Measurements from ENCODE around the gene C6orf52.

The C6orf52 gene

DNA sequence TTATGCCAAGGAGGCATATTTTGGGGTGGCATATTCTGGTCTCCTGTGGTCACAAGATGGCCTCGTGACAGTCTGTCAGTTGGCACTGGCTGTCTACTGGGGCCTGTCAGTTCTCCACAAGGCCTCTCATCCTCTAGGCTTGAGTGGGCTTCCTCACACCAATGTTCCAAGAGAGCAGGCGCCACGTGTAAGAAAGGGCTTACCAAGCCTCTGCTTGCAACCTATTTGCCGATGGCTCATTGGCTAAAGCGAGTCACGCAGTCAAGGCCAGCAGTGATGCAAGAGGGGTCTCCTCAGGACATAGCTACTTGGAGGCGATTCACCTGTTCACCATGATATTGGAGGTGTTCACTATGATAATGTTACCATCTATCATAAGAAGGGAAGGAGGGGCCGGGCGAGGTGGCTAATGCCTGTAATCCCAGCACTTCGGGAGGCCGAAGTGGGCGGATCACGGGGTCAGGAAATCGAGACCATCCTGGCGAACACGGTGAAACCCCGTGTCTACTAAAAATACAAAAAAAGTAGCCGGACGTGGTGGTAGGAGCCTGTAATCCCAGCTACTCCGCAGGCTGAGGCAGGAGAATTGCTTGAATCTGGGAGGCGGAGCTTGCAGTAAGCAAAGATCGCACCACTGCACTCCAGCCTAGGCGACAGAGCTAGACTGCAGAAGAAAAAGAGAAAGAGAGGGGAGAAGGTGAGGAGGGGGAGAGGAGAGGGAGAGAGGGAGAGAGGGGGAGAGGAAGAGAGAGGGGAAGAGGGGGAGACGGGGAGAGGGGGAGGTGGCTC, 35.3 kb downstream of the C6orf52 start:
- Histone ChIP-seq H3K36me3 (replicated peaks) (no peaks in the 10 kb centered on the region), H3K9me3 (no peaks in the 10 kb centered on the region), H3K27me3 (ENCODE audit: low read depth) (no peaks in the 10 kb centered on the region), H3K4me1 (peaks cover 8% of the 10 kb centered on the region), H3K4me3 (peak overlapping the region; percentile 43)
- peak in 1 of 2 experiments; percentile 56 for DNase-seq (ENCODE audit: low spot score in 2 of 2)
- in situ Hi-C loops (cut with MboI; ENCODE audit: low sequenced_read_pairs) = no loop called here

DNA sequence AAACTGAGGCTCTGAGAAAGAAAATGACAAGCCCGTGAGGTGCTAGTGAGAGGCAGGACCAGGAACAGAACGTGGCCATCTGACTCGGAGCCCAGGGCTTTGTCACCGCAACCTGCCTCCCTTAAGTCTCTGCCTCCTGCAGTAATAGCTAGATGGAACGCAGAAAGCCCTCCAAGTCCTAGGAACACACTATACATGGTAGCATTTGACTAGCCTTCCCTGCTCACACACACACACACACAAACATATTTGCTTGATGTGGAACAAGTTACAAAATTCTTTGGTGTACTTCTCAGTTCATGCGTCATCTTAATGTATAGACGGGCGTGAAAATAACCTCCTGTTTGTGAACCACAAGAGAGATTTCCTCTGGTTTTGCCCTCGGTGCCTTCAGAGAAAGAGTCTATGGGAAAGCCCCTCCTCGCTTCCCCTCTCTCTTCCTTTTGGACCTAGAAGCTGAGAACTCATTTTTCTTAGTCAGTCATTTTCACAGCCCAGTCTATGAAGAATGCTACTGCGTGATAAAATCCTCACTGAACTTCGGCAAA, 38.8 kb downstream of the C6orf52 start:
- peaks cover 8% of the 10 kb centered on the region for H3K4me1 ChIP-seq
- H3K4me3 ChIP-seq = no peak overlapping the region
- no peaks in the 10 kb centered on the region for H3K36me3 ChIP-seq (replicated peaks)
- no peaks in the 10 kb centered on the region; the same call in 1 of the 2 replicates for H3K27me3 ChIP-seq (ENCODE audit: low read depth)
- H3K9me3 ChIP-seq = no peaks in the 10 kb centered on the region
- DNase-seq (ENCODE audit: low spot score in 2 of 2) = no peak
- in situ Hi-C loops (cut with MboI; ENCODE audit: low sequenced_read_pairs) = no loop called here

- Histone ChIP-seq H3K27me3 (ENCODE audit: low read depth) (peaks cover 7% of the 10 kb centered on the region), H3K9me3 (no peaks in the 10 kb centered on the region), H3K4me1 (peaks cover 5% of the 10 kb centered on the region; the same call in 1 of the 2 replicates), H3K36me3 (replicated peaks) (no peaks in the 10 kb centered on the region), H3K4me3 (no peak overlapping the region)
- in situ Hi-C loops (cut with MboI; ENCODE audit: low sequenced_read_pairs) = no loop called here
- no peak for DNase-seq (ENCODE audit: low spot score in 2 of 2)
These were observed 50.2 kb downstream of the C6orf52 start for GRCh38 chr6:10644225-10644624.

DNA sequence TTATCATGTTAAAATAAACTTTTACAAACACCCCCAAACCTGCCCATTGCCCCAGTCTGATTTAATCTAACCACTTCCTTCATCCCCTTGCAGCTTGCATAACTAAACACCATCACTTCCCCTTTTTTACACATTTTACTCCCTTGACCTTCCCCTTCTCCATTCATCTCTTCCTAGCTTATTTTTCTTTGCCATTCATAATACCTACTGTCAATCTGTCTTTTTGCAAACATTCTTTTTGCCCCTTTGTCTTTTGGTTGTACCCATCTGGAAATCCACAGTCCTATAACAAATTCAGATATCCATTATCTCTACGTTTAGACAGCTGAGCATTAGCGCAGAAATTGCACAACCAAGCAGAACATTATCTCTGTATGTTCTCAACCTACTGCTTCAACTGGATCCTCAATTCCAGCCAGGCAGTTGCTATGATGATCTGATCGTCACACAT, 51.2 kb downstream of the C6orf52 start:
- no peaks in the 10 kb centered on the region for H3K9me3 ChIP-seq
- in situ Hi-C loops (cut with MboI; ENCODE audit: low sequenced_read_pairs) = no loop called here
- no peak overlapping the region for H3K4me3 ChIP-seq
- DNase-seq (ENCODE audit: low spot score in 2 of 2) = no peak
- peaks cover 7% of the 10 kb centered on the region for H3K27me3 ChIP-seq (ENCODE audit: low read depth)
- H3K36me3 ChIP-seq (replicated peaks) = no peaks in the 10 kb centered on the region
- peaks cover 5% of the 10 kb centered on the region; the same call in 1 of the 2 replicates for H3K4me1 ChIP-seq

DNA sequence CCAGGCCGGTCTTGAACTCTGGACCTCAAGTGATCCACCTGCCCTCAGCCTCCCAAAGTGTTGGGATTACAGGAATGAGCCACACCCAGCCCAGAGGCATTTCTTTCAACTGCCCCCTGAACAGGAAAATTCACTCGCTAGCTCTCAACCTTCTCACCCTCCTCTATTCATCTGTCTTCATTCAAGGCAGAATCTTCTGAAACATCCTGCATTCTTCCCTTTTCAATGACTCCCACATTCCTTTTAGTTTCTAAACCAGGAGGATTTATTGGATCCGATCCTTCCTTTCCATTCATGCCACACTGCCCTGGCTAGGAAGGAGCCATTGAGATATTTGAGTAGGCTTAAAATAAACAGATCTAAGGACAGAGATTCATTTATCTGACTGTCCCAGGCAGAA, 52.9 kb downstream of the C6orf52 start:
- Histone ChIP-seq H3K9me3 (no peaks in the 10 kb centered on the region), H3K4me3 (no peak overlapping the region), H3K36me3 (replicated peaks) (no peaks in the 10 kb centered on the region), H3K27me3 (ENCODE audit: low read depth) (peaks cover 7% of the 10 kb centered on the region), H3K4me1 (peaks cover 5% of the 10 kb centered on the region; the same call in 1 of the 2 replicates)
- in situ Hi-C loops (cut with MboI; ENCODE audit: low sequenced_read_pairs) = no loop called here
- peak; percentile 50 to 78 for DNase-seq (ENCODE audit: low spot score in 2 of 2)

GRCh38 chr6:10640412-10640811, 54.0 kb downstream of the C6orf52 start:
- Histone ChIP-seq H3K36me3 (replicated peaks) (no peaks in the 10 kb centered on the region), H3K4me1 (peaks cover 5% of the 10 kb centered on the region; the same call in 1 of the 2 replicates), H3K4me3 (no peak overlapping the region), H3K27me3 (ENCODE audit: low read depth) (peaks cover 7% of the 10 kb centered on the region), H3K9me3 (no peaks in the 10 kb centered on the region)
- in situ Hi-C loops (cut with MboI; ENCODE audit: low sequenced_read_pairs) = no loop called here
- no peak for DNase-seq (ENCODE audit: low spot score in 2 of 2)

DNA sequence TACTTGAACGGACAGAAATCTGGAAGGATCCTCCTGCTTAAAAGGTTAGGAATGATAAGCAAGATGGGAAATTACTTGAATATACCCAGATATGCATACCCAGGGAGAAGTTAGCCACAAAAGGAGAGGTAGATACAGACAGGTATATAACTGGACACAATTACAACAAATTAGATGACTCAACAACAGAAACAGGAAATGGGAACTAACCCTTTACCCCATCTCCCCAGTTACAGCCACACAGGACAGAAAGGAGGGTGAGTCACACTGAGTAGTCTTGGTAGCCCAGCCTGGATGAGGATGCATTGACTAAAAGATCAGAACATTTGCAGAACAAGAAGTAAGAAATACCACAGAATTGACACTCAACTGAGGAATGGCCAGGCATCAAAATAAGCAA, 61.2 kb downstream of the C6orf52 start:
- H3K4me3 ChIP-seq = no peak overlapping the region
- in situ Hi-C loops (cut with MboI; ENCODE audit: low sequenced_read_pairs) = no loop called here
- DNase-seq (ENCODE audit: low spot score in 2 of 2) = no peak
- H3K9me3 ChIP-seq = no peaks in the 10 kb centered on the region
- H3K4me1 ChIP-seq = no peaks in the 10 kb centered on the region
- H3K36me3 ChIP-seq (replicated peaks) = no peaks in the 10 kb centered on the region
- no peaks in the 10 kb centered on the region for H3K27me3 ChIP-seq (ENCODE audit: low read depth)

DNA sequence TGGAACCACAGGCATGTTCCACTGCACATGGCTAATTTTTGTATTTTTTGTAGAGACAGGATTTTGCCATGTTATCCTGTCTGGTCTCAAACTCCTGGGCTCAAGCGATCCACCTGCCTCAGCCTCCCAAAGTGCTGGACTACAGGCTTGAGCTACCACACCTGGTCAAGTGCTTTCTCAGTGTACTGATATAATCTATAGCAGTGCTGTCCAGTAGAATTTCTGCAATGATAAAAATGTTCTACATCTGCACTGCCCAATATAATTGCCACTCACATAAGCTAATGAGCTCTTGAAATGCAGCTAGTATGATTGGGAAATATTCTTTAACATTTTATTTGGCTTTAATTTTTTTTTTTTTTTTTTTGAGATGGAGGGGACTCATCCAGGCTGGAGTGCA, 64.2 kb downstream of the C6orf52 start:
- H3K36me3 ChIP-seq (replicated peaks) = no peaks in the 10 kb centered on the region
- H3K4me1 ChIP-seq = no peaks in the 10 kb centered on the region
- H3K4me3 ChIP-seq = no peak overlapping the region
- in situ Hi-C loops (cut with MboI; ENCODE audit: low sequenced_read_pairs) = no loop called here
- H3K9me3 ChIP-seq = no peaks in the 10 kb centered on the region
- no peak for DNase-seq (ENCODE audit: low spot score in 2 of 2)
- H3K27me3 ChIP-seq (ENCODE audit: low read depth) = no peaks in the 10 kb centered on the region

DNA sequence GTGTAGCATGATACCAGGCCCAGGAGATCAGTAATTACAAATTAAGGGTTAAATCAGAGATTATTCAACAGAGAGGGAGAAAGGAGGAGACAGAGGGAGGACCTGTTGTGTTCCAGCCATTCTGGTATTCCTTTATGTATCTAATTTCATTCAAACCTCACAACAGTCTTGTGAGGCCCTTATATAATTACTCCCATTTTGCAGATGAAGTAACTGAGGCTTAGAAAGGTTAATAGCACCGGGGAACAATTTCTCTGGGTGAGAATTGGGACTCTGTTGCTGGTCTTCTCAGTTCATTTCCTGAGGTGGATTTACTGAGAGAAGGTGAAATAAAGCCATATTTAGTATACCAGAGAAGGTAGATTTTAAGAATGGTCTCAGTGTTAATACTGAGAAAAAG, 66.6 kb downstream of the C6orf52 start:
- H3K27me3 ChIP-seq (ENCODE audit: low read depth) = no peaks in the 10 kb centered on the region
- no peaks in the 10 kb centered on the region for H3K36me3 ChIP-seq (replicated peaks)
- no peak for DNase-seq (ENCODE audit: low spot score in 2 of 2)
- H3K4me1 ChIP-seq = no peaks in the 10 kb centered on the region
- in situ Hi-C loops (cut with MboI; ENCODE audit: low sequenced_read_pairs) = no loop called here
- H3K9me3 ChIP-seq = no peaks in the 10 kb centered on the region
- no peak overlapping the region for H3K4me3 ChIP-seq

DNA sequence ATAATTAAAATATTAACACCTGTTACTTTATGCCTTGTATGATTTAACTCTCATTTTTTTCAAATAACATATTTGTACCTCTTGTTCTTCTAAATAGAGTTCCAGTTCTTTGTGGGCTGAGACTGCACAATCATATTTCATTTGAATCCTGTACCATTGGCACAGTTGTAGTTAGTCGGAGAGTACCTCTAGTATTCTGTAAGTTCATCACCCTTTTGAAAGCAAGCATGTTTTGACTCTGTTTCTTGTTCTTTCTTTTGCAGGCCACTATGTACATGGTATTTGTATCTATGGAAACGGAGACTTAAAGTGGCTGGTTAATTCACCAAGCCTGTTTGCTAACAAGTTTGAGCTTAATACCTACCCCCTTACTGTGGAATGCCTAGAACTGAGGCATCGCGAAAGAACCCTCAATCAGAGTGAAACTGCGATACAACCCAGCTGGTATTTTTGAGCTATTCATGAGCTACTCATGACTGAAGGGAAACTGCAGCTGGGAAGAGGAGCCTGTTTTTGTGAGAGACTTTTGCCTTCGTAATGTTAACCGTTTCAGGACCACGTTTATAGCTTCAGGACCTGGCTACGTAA, 68.2 kb downstream of the C6orf52 start:
- Histone ChIP-seq H3K27me3 (ENCODE audit: low read depth) (no peaks in the 10 kb centered on the region), H3K4me1 (no peaks in the 10 kb centered on the region), H3K9me3 (no peaks in the 10 kb centered on the region), H3K36me3 (replicated peaks) (no peaks in the 10 kb centered on the region), H3K4me3 (no peak overlapping the region)
- no peak for DNase-seq (ENCODE audit: low spot score in 2 of 2)
- in situ Hi-C loops (cut with MboI; ENCODE audit: low sequenced_read_pairs) = no loop called here

DNA sequence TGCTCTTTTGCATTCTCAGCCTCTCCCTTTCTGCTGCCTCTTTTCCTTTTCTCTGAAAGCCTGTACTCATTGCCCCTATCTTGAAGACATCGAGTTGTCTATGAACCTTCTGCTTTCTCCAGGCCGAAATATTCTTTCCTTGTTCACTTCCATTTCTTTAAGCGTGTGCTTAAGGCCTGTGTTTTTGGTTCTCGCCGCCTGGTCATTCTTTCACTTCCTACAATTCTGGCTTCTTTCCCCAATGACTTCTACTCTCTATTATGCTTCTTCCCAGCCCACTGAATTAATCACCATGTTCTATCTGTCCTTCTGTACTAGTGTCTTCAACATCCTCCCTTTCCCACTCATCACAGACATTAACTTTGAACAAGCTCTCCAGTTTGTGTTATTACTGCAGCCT, 69.6 kb downstream of the C6orf52 start:
- H3K9me3 ChIP-seq = no peaks in the 10 kb centered on the region
- H3K4me3 ChIP-seq = no peak overlapping the region
- H3K4me1 ChIP-seq = no peaks in the 10 kb centered on the region; the same call in 1 of the 2 replicates
- in situ Hi-C loops (cut with MboI; ENCODE audit: low sequenced_read_pairs) = no loop called here
- no peak for DNase-seq (ENCODE audit: low spot score in 2 of 2)
- no peaks in the 10 kb centered on the region for H3K27me3 ChIP-seq (ENCODE audit: low read depth)
- no peaks in the 10 kb centered on the region for H3K36me3 ChIP-seq (replicated peaks)

DNA sequence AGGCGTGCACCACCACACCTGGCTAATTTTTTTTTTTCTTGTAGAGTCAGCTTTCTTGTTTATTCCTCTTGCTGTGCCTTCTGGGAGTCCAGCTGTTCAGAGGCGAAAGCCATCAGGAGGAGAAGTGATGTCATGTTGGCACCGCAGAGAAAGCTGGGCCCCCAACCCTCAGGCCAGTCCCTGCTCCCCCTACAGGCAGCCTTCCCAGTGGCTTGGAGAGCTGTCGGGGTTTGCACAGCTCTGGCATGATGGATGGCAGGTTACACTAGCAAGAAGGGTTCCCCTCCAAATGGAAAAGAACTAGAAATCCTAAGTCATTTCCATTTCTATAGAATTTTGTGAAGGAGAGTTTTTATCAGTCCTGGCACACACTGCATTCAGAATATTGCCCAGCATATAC, 72.6 kb downstream of the C6orf52 start:
- in situ Hi-C loops (cut with MboI; ENCODE audit: low sequenced_read_pairs) = no loop called here
- Histone ChIP-seq H3K4me3 (no peak overlapping the region), H3K36me3 (replicated peaks) (no peaks in the 10 kb centered on the region), H3K27me3 (ENCODE audit: low read depth) (no peaks in the 10 kb centered on the region), H3K9me3 (no peaks in the 10 kb centered on the region), H3K4me1 (no peaks in the 10 kb centered on the region; the same call in 1 of the 2 replicates)
- DNase-seq (ENCODE audit: low spot score in 2 of 2) = no peak
